GM12873 (cell line): ENCODE measurements around the gene UQCC2.

Experiments
- CTCF ChIP-seq: IDR thresholded peaks from 2 replicates; pipeline ENCODE4 v1.5.1; 2012; ENCODE audit warnings: low read depth, mild to moderate bottlenecking, moderate library complexity, low read length, control low read depth; ENCODE audit not compliant: insufficient read depth; ENCODE audit errors: missing control alignments

Gene UQCC2

GRCh38 chr6:33651403-33651802 lies 60.1 kb downstream of the UQCC2 start:
- no peak for TF ChIP-seq CTCF
